GM23338 (cell line): ENCODE results near the gene TBPL2. TPM values are rescaled to one million over a fixed set of nuclear protein-coding genes. Genes with fewer than 3 reads are reported as not detected.

Experiments used
- ATAC-seq: fragments of 200-7000 bp; cut with Tn5 transposase; 3 replicates; pipeline ENCODE4 v1.9.1; 2020
- DNase-seq: peaks from one replicate; pipeline ENCODE4 v3.0.0-alpha.2; 2015; ENCODE audit warnings: low spot score
- H2AFZ ChIP-seq: fragments of 200-600 bp; sonication (generic); 2 replicates; pipeline ENCODE4 v1.8.0; 2016; ENCODE audit warnings: antibody characterized with exemption, mild to moderate bottlenecking, moderate library complexity
- H3F3A ChIP-seq: fragments of 200-600 bp; sonication (generic); replicated peaks from 2 replicates; pipeline ENCODE4 v1.8.0; 2017; ENCODE audit warnings: antibody characterized with exemption, mixed run types, low read depth
- H3K27ac ChIP-seq: fragments of 200-600 bp; sonication (generic); 2 replicates; pipeline ENCODE4 v1.6.1; 2016; ENCODE audit warnings: low read depth
- H3K27me3 ChIP-seq: fragments of 200-600 bp; sonication (generic); 2 replicates; pipeline ENCODE4 v1.8.0; 2016; ENCODE audit warnings: mild to moderate bottlenecking, mixed run types, moderate library complexity; ENCODE audit not compliant: insufficient read depth
- H3K36me3 ChIP-seq: fragments of 200-600 bp; sonication (generic); 2 replicates; pipeline ENCODE4 v1.8.0; 2016; ENCODE audit warnings: mild to moderate bottlenecking; ENCODE audit not compliant: insufficient read depth
- H3K4me1 ChIP-seq: fragments of 200-600 bp; sonication (generic); 2 replicates; pipeline ENCODE4 v1.8.0; 2016; ENCODE audit warnings: mild to moderate bottlenecking, moderate library complexity; ENCODE audit not compliant: insufficient read depth
- H3K4me2 ChIP-seq: fragments of 200-600 bp; sonication (generic); 2 replicates; pipeline ENCODE4 v1.7.1; 2017; ENCODE audit warnings: mixed run types
- H3K4me3 ChIP-seq: fragments of 200-600 bp; sonication (generic); 2 replicates; pipeline ENCODE4 v1.6.1; 2016; ENCODE audit warnings: mixed run types
- H3K79me2 ChIP-seq: fragments of 200-600 bp; sonication (generic); replicated peaks from 2 replicates; pipeline ENCODE4 v1.8.0; 2017; ENCODE audit warnings: mild to moderate bottlenecking; ENCODE audit not compliant: insufficient read depth
- H3K9me2 ChIP-seq: fragments of 200-600 bp; sonication (generic); 2 replicates; pipeline ENCODE4 v1.8.0; 2017; ENCODE audit not compliant: insufficient read depth
- H4K20me1 ChIP-seq: fragments of 200-600 bp; sonication (generic); replicated peaks from 2 replicates; pipeline ENCODE4 v1.8.0; 2017; ENCODE audit warnings: mild to moderate bottlenecking; ENCODE audit not compliant: insufficient read depth
- H3K27ac Mint-ChIP-seq: 2 replicates; pipeline ENCODE4 v1.8.0; 2020; ENCODE audit warnings: inconsistent platforms, mild to moderate bottlenecking, moderate library complexity, mixed read lengths
- H3K27me3 Mint-ChIP-seq: 3 replicates; pipeline ENCODE4 v1.8.0; 2022; ENCODE audit warnings: low read depth, mild to moderate bottlenecking, moderate library complexity, mixed read lengths, inconsistent platforms; ENCODE audit not compliant: insufficient read depth, poor library complexity
- H3K36me3 Mint-ChIP-seq: 3 replicates; pipeline ENCODE4 v1.8.0; 2021; ENCODE audit warnings: low read depth, mild to moderate bottlenecking, inconsistent platforms, moderate library complexity, mixed read lengths
- H3K4me1 Mint-ChIP-seq: 3 replicates; pipeline ENCODE4 v1.8.0; 2020; ENCODE audit warnings: mild to moderate bottlenecking, inconsistent platforms, mixed read lengths
- H3K4me3 Mint-ChIP-seq: 3 replicates; pipeline ENCODE4 v1.8.0; 2021; ENCODE audit warnings: moderate library complexity, mild to moderate bottlenecking, inconsistent platforms, mixed read lengths
- H3K9me3 Mint-ChIP-seq: 3 replicates; pipeline ENCODE4 v1.8.0; 2020; ENCODE audit warnings: moderate library complexity, mild to moderate bottlenecking, inconsistent platforms, mixed read lengths
- EZH2phosphoT487 ChIP-seq: fragments of 200-600 bp; sonication (generic); IDR thresholded peaks from one replicate; pipeline ENCODE4 v1.8.1; 2018; ENCODE audit warnings: antibody characterized with exemption; ENCODE audit not compliant: unreplicated experiment
- JUNB ChIP-seq: IDR thresholded peaks from one replicate; pipeline ENCODE4 v1.6.1; 2016; ENCODE audit warnings: antibody characterized with exemption; ENCODE audit not compliant: unreplicated experiment
- POLR2AphosphoS5 ChIP-seq: IDR thresholded peaks from 2 replicates; pipeline ENCODE4 v1.6.1; 2016; ENCODE audit warnings: antibody characterized with exemption, low read depth
- ZNF331 ChIP-seq: fragments of 250-450 bp; sonication (Bioruptor Pico); IDR thresholded peaks from 2 replicates; pipeline ENCODE4 v1.5.0; 2020; ENCODE audit warnings: low read depth, mild to moderate bottlenecking, moderate library complexity
- polyA plus RNA-seq: library from polyadenylated mRNA; unstranded; fragments of >200 nt; fragmentation: Nextera tagmentation; extraction: Ambion mirVana; gene quantifications from 2 replicates; pipeline ENCODE4 v1.2.1, GENCODE V29; 2016
- total RNA-seq: library from RNA; depleted of rRNA; stranded (reverse); fragments of >200 nt; shearing (Covaris generic); gene quantifications from 2 replicates; pipeline ENCODE4 v1.2.3, GENCODE V29; 2014
- TF ChIP-seq, protein P1 (sequence below): IDR thresholded peaks from one replicate; pipeline ENCODE4 v1.6.1; 2018; ENCODE audit warnings: antibody characterized with exemption; ENCODE audit not compliant: unreplicated experiment
- TF ChIP-seq, protein P2 (sequence below), 2 experiments: fragments of 200-600 bp in 1 of 2; sonication (generic) in 1 of 2; conservative IDR thresholded peaks; 2 replicates each; pipeline versions ENCODE4 v1.5.1 to v1.6.1; 2016 to 2017; ENCODE audit warnings: antibody characterized with exemption in 2 of 2, low read depth in 2 of 2, mild to moderate bottlenecking in 2 of 2, moderate library complexity in 1 of 2

TBPL2 gene
- total and polyA plus RNA-seq, 2 experiments from 2014 or later = 0.24 TPM; not detected in 1

DNA sequence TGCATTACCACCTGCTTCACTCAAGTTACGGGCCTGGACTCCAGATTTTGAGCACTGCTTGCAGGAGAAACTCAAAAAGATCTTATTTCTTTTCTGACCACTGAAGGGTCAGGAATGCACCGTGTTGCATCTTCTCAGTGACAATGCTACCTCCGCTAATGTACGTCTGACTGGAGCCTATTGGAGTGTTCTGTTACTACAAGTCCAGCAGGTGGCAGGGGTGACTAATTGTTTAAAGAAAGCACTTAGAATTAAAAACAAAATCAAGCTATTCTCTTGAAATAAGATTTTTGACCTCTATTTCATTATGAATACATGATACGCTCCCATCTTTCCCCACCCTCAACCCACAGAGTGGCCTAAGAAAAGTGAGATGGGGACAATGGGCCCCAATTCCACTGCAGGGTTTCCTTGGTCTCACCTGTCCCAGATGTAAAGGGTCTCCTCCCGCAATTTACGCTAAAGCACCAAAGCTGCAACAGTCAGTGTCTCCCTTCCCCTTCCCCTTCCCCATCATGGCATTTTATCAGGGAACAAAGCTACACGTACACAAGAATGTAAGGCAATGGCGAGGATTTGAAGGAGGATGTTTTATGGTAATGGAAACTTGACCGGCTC is 2.2 kb downstream of the TBPL2 start:
- no peak overlapping the region for H2AFZ ChIP-seq

GRCh38 chr14:55436931-55437330 is 3.5 kb downstream of the TBPL2 start:
- H3K4me3 ChIP-seq = no peak overlapping the region
- no peaks in the 10 kb centered on the region for H3K9me2 ChIP-seq
- no peaks in the 10 kb centered on the region for H3F3A ChIP-seq
- peaks cover 9% of the 10 kb centered on the region; the same call in 2 of the 3 replicates for H3K4me1 Mint-ChIP-seq
- H3K27ac Mint-ChIP-seq = no peak overlapping the region; the same call in 1 of the 2 replicates
- ATAC-seq = no peak
- no peaks in the 10 kb centered on the region for H3K36me3 Mint-ChIP-seq
- no peaks in the 10 kb centered on the region for H3K79me2 ChIP-seq
- H3K36me3 ChIP-seq = no peaks in the 10 kb centered on the region
- no peak for DNase-seq
- TF ChIP-seq ZNF331 (CRISPR knock-in tag) = no peak
- no peak for TF ChIP-seq JUNB
- TF ChIP-seq POLR2AphosphoS5 = no peak
- TF ChIP-seq, protein P1, sequence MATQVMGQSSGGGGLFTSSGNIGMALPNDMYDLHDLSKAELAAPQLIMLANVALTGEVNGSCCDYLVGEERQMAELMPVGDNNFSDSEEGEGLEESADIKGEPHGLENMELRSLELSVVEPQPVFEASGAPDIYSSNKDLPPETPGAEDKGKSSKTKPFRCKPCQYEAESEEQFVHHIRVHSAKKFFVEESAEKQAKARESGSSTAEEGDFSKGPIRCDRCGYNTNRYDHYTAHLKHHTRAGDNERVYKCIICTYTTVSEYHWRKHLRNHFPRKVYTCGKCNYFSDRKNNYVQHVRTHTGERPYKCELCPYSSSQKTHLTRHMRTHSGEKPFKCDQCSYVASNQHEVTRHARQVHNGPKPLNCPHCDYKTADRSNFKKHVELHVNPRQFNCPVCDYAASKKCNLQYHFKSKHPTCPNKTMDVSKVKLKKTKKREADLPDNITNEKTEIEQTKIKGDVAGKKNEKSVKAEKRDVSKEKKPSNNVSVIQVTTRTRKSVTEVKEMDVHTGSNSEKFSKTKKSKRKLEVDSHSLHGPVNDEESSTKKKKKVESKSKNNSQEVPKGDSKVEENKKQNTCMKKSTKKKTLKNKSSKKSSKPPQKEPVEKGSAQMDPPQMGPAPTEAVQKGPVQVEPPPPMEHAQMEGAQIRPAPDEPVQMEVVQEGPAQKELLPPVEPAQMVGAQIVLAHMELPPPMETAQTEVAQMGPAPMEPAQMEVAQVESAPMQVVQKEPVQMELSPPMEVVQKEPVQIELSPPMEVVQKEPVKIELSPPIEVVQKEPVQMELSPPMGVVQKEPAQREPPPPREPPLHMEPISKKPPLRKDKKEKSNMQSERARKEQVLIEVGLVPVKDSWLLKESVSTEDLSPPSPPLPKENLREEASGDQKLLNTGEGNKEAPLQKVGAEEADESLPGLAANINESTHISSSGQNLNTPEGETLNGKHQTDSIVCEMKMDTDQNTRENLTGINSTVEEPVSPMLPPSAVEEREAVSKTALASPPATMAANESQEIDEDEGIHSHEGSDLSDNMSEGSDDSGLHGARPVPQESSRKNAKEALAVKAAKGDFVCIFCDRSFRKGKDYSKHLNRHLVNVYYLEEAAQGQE = no peak
- H3K9me3 Mint-ChIP-seq = no peaks in the 10 kb centered on the region
- no peak overlapping the region for H3K4me2 ChIP-seq
- peaks cover 7% of the 10 kb centered on the region; the same call in 1 of the 2 replicates for H3K4me1 ChIP-seq
- H3K27me3 Mint-ChIP-seq = no peaks in the 10 kb centered on the region
- H3K4me3 Mint-ChIP-seq = no peak overlapping the region
- H4K20me1 ChIP-seq = no peaks in the 10 kb centered on the region
- H3K27ac ChIP-seq = no peak overlapping the region
- no peaks in the 10 kb centered on the region for H3K27me3 ChIP-seq
- H2AFZ ChIP-seq = peak overlapping the region; percentile 38; the same call in 1 of the 2 replicates

More for the DNA sequence above, 2.2 kb downstream of the TBPL2 start:
- Mint-ChIP-seq H3K27me3 (no peaks in the 10 kb centered on the region), H3K4me1 (peaks cover 9% of the 10 kb centered on the region; the same call in 2 of the 3 replicates), H3K36me3 (no peaks in the 10 kb centered on the region), H3K27ac (0 out of 2 replicates have a peak overlapping the region, but pooled peaks have one; percentile 2), H3K9me3 (0 out of 3 replicates have a peak, but pooled peaks cover 2% of the 10 kb centered on the region), H3K4me3 (no peak overlapping the region)
- no peak overlapping the region for H3K4me2 ChIP-seq
- H3K27me3 ChIP-seq = no peaks in the 10 kb centered on the region
- peaks cover 7% of the 10 kb centered on the region; the same call in 1 of the 2 replicates for H3K4me1 ChIP-seq
- H3K36me3 ChIP-seq = no peaks in the 10 kb centered on the region
- no peak overlapping the region for H3K27ac ChIP-seq
- no peak for TF ChIP-seq EZH2phosphoT487
- TF ChIP-seq, protein P2, sequence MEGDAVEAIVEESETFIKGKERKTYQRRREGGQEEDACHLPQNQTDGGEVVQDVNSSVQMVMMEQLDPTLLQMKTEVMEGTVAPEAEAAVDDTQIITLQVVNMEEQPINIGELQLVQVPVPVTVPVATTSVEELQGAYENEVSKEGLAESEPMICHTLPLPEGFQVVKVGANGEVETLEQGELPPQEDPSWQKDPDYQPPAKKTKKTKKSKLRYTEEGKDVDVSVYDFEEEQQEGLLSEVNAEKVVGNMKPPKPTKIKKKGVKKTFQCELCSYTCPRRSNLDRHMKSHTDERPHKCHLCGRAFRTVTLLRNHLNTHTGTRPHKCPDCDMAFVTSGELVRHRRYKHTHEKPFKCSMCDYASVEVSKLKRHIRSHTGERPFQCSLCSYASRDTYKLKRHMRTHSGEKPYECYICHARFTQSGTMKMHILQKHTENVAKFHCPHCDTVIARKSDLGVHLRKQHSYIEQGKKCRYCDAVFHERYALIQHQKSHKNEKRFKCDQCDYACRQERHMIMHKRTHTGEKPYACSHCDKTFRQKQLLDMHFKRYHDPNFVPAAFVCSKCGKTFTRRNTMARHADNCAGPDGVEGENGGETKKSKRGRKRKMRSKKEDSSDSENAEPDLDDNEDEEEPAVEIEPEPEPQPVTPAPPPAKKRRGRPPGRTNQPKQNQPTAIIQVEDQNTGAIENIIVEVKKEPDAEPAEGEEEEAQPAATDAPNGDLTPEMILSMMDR (conservative IDR thresholded peaks at IDR 0.05; ENCODE audit: low read depth in 2 of 2) = peak; percentile 73 to 75
- no peaks in the 10 kb centered on the region for H4K20me1 ChIP-seq
- H3K9me2 ChIP-seq = no peaks in the 10 kb centered on the region
- no peak overlapping the region for H3K4me3 ChIP-seq
- H3F3A ChIP-seq = no peaks in the 10 kb centered on the region
- H3K79me2 ChIP-seq = no peaks in the 10 kb centered on the region
- ATAC-seq (peak; percentile 57), DNase-seq (peak; percentile 80)
